Calu3 (cell line): ENCODE measurements around the gene TMUB2. TPM values are rescaled to one million over a fixed set of nuclear protein-coding genes. Genes with fewer than 3 reads are reported as not detected.
"Not testable (repeated sequence)": the region's sequence is repeated elsewhere in the genome, so short reads cannot be mapped to it uniquely, and the experiment has no call there.

ENCODE experiments used
- BruUV-seq: library from RNA; stranded (reverse); fragments of 400-500 nt; replicated peaks from 2 replicates; lab custom pipeline; 2021; lab: Mats Ljungman, UMichigan
- CTCF ChIA-PET: fragments of 300-600 bp; sonication (Branson Sonifier 250); formaldehyde crosslinking; loops from one replicate; lab custom pipeline; 2022; ENCODE audit warnings: antibody characterized with exemption; lab: Charles Lee
- DNase-seq: peaks from one replicate; pipeline ENCODE4 v3.0.0; 2022
- H3K27ac Mint-ChIP-seq: one replicate; pipeline ENCODE4 v1.8.0; 2022; ENCODE audit warnings: mixed read lengths; ENCODE audit not compliant: unreplicated experiment
- H3K27me3 Mint-ChIP-seq: one replicate; pipeline ENCODE4 v1.8.0; 2022; ENCODE audit warnings: mixed read lengths; ENCODE audit not compliant: unreplicated experiment
- H3K36me3 Mint-ChIP-seq: one replicate; pipeline ENCODE4 v1.8.0; 2022; ENCODE audit warnings: mild to moderate bottlenecking, moderate library complexity, mixed read lengths; ENCODE audit not compliant: insufficient read depth, unreplicated experiment
- H3K4me1 Mint-ChIP-seq: one replicate; pipeline ENCODE4 v1.8.0; 2022; ENCODE audit warnings: mild to moderate bottlenecking, low read depth, mixed read lengths; ENCODE audit not compliant: unreplicated experiment
- H3K4me3 Mint-ChIP-seq: one replicate; pipeline ENCODE4 v1.8.0; 2022; ENCODE audit warnings: mild to moderate bottlenecking, low read depth, moderate library complexity, mixed read lengths; ENCODE audit not compliant: unreplicated experiment
- H3K9me3 Mint-ChIP-seq: one replicate; pipeline ENCODE4 v1.8.0; 2022; ENCODE audit warnings: low read depth, mixed read lengths; ENCODE audit not compliant: unreplicated experiment
- CTCF ChIP-seq: fragments of 200-600 bp; IDR thresholded peaks from one replicate; pipeline ENCODE4 v1.8.0; 2022; ENCODE audit warnings: antibody characterized with exemption; ENCODE audit not compliant: unreplicated experiment
- intact Hi-C: fragments of 100-400 bp; cut with micrococcal nuclease; formaldehyde crosslinking; loops from one replicate; pipeline ENCODE4 v1.10.0; 2022; ENCODE audit not compliant: unreplicated experiment
- total RNA-seq: library from RNA; stranded (reverse); gene quantifications from 2 replicates; pipeline ENCODE4 v1.2.3, GENCODE V29; 2022

The TMUB2 gene
- total RNA-seq, 1 experiment from 2014 or later: 56.0 TPM

GRCh38 chr17:44146375-44147346 lies 40.1 kb upstream of the TMUB2 start:
- TF ChIP-seq CTCF: no peak
- BruUV-seq: no TSS peak
- Mint-ChIP-seq H3K4me3 (no peak overlapping the region), H3K36me3 (peaks cover 27% of the 10 kb centered on the region), H3K27ac (no peak overlapping the region), H3K9me3 (no peaks in the 10 kb centered on the region), H3K4me1 (peaks cover under 1% of the 10 kb centered on the region), H3K27me3 (no peaks in the 10 kb centered on the region)
- intact Hi-C loops: no loop called here
- no peak for DNase-seq
- CTCF ChIA-PET: interaction anchor here (0.7 kb wide), 1 partner anchor 211 kb away, joined by 3 read pairs; no protein-coding TSS in a partner anchor

- CTCF ChIA-PET: no interaction called here
- DNase-seq: no peak
- Mint-ChIP-seq H3K27ac (no peak overlapping the region), H3K27me3 (no peaks in the 10 kb centered on the region), H3K4me3 (no peak overlapping the region), H3K4me1 (no peaks in the 10 kb centered on the region), H3K36me3 (peaks cover 26% of the 10 kb centered on the region), H3K9me3 (no peaks in the 10 kb centered on the region)
- TF ChIP-seq CTCF: no peak
- intact Hi-C loops: no loop called here
- no TSS peak for BruUV-seq
Measured at GRCh38 chr17:44147812-44148211, 39.0 kb upstream of the TMUB2 start.

GRCh38 chr17:44149066-44149465 lies 37.7 kb upstream of the TMUB2 start:
- H3K36me3 Mint-ChIP-seq: peaks cover 32% of the 10 kb centered on the region
- BruUV-seq, H3K27ac Mint-ChIP-seq, H3K27me3 Mint-ChIP-seq, H3K4me3 Mint-ChIP-seq, CTCF ChIA-PET, H3K4me1 Mint-ChIP-seq, H3K9me3 Mint-ChIP-seq, intact Hi-C loops, DNase-seq: not testable (repeated sequence)

- Mint-ChIP-seq H3K9me3 (no peaks in the 10 kb centered on the region), H3K36me3 (peaks cover 33% of the 10 kb centered on the region), H3K4me3 (no peak overlapping the region), H3K27me3 (no peaks in the 10 kb centered on the region), H3K27ac (no peak overlapping the region), H3K4me1 (no peaks in the 10 kb centered on the region)
- no peak for DNase-seq
- CTCF ChIA-PET: interaction anchor here (1.1 to 1.3 kb wide), 2 partner anchors 11 kb away, joined by 3 to 4 read pairs; no protein-coding TSS in a partner anchor
- no TSS peak for BruUV-seq
- no peak for TF ChIP-seq CTCF
- intact Hi-C loops: no loop called here
Measured at GRCh38 chr17:44149750-44150329, 36.9 kb upstream of the TMUB2 start.
